Epithelial cell of proximal tubule (primary cell): Measurements from ENCODE around the gene BRINP2. TPM values are rescaled to one million over a fixed set of nuclear protein-coding genes. Genes with fewer than 3 reads are reported as not detected.

Experiments
- DNase-seq: peaks from one replicate; pipeline ENCODE4 v3.0.0-alpha.2; 2011; ENCODE audit warnings: low read depth
- H3K4me3 ChIP-seq: 2 replicates; pipeline ENCODE4 v1.5.1; 2011; ENCODE audit warnings: low read depth, mild to moderate bottlenecking, low read length
- total RNA-seq: library from RNA; depleted of rRNA; stranded (reverse); fragments of >200 nt; gene quantifications from 2 replicates; pipeline ENCODE4 v1.2.3, GENCODE V29; 2015
- TF ChIP-seq, protein P1 (sequence below): conservative IDR thresholded peaks from 2 replicates; pipeline ENCODE4 v1.5.1; 2012; ENCODE audit warnings: low read depth, mild to moderate bottlenecking, low read length

BRINP2 gene
- total RNA-seq, 1 donor from 2014 or later, result not detected

DNA sequence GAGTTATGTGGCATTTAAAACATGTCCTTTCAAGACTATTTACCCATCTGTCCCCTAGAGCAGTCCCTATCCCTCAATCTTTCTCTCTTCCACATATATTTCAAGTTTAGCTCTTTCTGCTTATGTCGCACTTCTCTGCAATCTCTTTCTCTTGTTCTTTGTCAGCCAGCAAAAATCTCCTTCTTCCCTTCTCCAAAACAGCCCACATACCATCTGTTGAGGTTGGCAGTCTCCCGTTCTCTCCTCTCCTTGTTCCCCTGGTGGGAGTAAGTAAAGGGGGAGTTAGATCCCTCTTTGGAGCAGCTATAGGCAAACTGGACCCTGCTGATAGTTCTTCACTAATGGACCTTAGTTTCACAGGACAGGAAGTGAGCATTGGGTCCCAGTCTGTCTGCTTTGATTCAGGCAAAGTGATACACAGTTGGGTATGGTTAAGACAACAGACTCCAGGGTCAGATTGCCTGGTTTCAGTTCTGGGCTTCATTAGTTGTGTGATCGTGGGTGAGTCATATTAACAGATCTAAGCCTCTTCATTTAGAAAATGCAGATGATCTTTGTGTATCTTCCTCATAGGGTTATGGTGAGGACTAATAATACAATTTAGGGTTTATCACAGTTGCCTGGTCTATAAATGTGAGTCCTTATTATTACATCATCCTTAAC is 19.7 kb downstream of the BRINP2 start:
- no peak for DNase-seq
- TF ChIP-seq, protein P1, sequence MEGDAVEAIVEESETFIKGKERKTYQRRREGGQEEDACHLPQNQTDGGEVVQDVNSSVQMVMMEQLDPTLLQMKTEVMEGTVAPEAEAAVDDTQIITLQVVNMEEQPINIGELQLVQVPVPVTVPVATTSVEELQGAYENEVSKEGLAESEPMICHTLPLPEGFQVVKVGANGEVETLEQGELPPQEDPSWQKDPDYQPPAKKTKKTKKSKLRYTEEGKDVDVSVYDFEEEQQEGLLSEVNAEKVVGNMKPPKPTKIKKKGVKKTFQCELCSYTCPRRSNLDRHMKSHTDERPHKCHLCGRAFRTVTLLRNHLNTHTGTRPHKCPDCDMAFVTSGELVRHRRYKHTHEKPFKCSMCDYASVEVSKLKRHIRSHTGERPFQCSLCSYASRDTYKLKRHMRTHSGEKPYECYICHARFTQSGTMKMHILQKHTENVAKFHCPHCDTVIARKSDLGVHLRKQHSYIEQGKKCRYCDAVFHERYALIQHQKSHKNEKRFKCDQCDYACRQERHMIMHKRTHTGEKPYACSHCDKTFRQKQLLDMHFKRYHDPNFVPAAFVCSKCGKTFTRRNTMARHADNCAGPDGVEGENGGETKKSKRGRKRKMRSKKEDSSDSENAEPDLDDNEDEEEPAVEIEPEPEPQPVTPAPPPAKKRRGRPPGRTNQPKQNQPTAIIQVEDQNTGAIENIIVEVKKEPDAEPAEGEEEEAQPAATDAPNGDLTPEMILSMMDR, result no peak
- no peak overlapping the region for H3K4me3 ChIP-seq

DNA sequence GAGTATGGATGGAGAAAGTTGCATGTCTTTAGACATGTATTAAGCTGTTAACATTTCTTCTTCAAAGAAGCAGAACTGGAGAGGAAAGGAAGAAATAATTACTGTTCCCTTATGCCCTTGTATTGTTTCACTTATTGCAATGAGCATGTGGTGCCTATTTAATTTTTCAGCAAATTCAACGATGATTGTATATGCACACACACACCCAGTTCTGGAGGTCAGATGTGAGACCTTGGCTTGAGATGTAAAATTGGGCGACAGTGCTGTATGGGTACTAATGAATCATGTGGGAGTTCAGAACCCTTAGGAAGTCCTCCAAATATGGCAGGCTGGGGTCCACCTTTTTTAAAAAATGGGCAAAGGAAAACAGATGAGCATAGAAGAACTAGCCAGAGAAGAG is 27.5 kb downstream of the BRINP2 start:
- no peak for DNase-seq
- H3K4me3 ChIP-seq, result no peak overlapping the region
- TF ChIP-seq, protein P1, result no peak

DNA sequence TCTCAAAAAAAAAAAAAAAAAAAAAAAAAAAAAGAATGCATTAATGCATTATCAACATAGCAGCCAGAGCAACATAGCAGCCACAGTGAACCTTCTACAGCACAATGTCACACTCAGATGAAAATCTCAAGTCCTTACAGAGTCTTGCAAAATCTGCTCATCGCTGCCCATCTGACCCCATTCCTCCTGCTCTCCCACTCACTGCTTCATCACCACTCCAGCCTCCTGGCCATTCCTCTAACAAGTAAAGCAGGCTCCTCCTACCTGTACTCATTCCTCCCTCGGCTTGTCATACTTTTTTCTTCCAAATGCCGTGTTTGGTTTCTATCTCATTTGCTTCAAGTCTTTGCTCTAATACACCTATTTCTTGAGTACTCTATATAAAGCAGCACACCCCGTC is 29.5 kb downstream of the BRINP2 start:
- H3K4me3 ChIP-seq, result no peak overlapping the region
- TF ChIP-seq, protein P1, result no peak
- no peak for DNase-seq

DNA sequence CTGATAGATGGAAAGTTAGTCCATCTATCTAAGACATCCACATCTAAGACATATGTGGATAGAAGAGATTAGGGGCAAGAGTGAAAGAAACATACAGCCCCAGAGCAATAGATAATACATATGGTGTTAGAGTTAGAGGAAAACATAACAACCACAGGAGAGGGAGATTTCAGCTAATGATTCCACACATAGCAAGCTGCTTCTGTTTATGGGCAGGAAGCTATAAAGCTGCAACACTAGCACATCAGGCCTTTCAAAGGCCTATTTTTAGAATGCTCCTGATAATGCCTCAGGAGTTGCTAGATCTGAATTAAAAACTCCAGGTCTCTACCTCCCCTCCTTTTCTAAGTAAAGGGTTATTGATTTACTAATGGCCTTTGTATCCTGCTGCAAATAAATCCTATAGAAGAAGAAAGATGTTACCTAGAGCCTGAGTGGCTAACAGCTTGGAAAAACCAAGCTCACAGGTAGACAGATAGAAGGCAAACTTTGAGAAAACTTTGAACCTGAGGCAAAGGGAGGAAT is 36.1 kb downstream of the BRINP2 start:
- DNase-seq, result no peak
- TF ChIP-seq, protein P1, result no peak
- no peak overlapping the region for H3K4me3 ChIP-seq

DNA sequence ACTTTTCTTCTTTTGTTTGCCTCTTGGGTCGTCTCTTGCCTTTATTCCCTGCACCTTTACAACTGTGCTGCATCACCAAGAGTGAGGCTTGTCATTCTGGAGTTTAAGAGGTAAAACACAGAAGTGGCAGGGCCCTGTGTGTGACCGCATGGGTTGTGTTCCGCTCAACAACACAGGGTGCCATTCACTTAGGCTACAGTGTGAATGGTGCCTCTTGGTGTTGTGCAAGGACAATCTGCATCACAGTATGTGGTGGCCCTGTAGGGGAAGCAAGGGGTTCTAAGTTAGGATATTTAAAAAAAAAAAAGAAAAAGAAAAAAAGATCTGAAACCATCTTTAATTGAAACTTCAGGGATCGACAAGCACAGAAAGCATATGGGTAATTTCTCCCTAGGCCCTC is 38.2 kb downstream of the BRINP2 start:
- H3K4me3 ChIP-seq, result no peak overlapping the region
- DNase-seq, result no peak
- TF ChIP-seq, protein P1, result no peak

DNA sequence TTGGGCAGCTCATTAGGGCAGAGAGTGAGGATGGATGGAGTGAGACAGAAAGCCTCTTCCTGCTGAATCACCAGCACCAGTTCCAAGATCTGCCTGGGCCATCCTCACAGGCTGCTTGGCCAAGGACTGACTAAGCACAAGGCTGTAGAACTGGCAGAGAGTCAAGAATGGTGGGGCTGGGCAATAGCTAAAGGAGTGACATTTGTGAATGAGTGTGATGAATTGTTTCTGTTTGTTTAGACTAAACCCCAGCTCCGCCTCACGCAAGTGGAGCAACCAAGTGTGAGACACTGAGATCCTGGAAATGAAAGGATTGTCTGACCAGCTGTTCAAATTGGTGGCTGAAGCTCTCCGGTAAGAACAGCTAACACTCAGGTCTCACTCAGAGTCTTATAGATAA is 38.6 kb downstream of the BRINP2 start:
- H3K4me3 ChIP-seq, result no peak overlapping the region
- TF ChIP-seq, protein P1, result no peak
- DNase-seq, result peak; percentile 97

DNA sequence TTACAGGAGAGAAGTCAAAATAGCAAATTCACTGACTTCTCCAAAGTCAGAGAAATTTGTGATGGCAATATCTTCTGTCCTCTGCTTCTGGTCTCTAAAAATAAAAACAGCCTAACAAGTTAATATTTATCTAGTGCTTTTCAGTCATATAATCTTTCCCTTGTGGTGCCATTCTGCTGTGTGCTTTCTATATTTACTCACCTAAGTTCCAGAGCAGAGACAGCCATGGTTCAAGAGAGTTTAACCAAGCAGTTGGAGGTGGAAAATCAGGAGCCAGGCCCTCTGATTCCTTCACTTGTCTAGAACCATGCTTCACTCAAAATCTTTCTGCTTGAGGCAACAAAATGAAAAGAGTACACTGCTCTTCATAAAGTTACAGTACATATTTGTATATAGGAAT is 39.3 kb downstream of the BRINP2 start:
- H3K4me3 ChIP-seq, result no peak overlapping the region
- DNase-seq, result no peak
- TF ChIP-seq, protein P1, result no peak
